Measurements from ENCODE around the gene CRADD. TPM values are rescaled to one million over a fixed set of nuclear protein-coding genes. Genes with fewer than 3 reads are reported as not detected.

The CRADD gene
- total and polyA plus RNA-seq, 2 of the 4 experiments (the other 2 are of a cell fraction) = 11.1 to 14.0 TPM

- dilution Hi-C loops (cut with HindIII; ENCODE audit: low sequenced_read_pairs, unreplicated experiment) (no loop called here), in situ Hi-C loops (cut with MboI; ENCODE audit: low sequenced_read_pairs) (no loop called here), intact Hi-C loops (cut with micrococcal nuclease) (no loop called here)
- ChIA-PET CTCF (no interaction called here), POLR2A (ENCODE audit: unreplicated experiment) (no interaction called here)
- Histone ChIP-seq H3K27me3 (ENCODE audit: control insufficient read depth, insufficient read depth, low read length) (no peaks in the 10 kb centered on the region), H3K4me3 (ENCODE audit: insufficient read depth, low read depth, low read length) (no peak overlapping the region), H2BK20ac (ENCODE audit: low read depth, low read length) (peak overlapping the region; percentile 81; the same call in 1 of the 2 replicates), H3K9me3 (ENCODE audit: control insufficient read depth, insufficient read depth, low read length) (peaks cover 7% of the 10 kb centered on the region; the same call in 1 of the 2 replicates), H2BK5ac (ENCODE audit: low read depth, low read length, poor library complexity, severe bottlenecking) (peak overlapping the region; percentile 2), H4K5ac (ENCODE audit: low read depth, low read length) (peak overlapping the region; percentile 30; the same call in 1 of the 2 replicates), H4K91ac (ENCODE audit: insufficient read depth, low read depth, low read length) (no peak overlapping the region), H2AK5ac (ENCODE audit: low read depth, low read length) (no peak overlapping the region), H3K79me1 (ENCODE audit: low read depth in 1 of 2, low read length in 2 of 2) (no peaks in the 10 kb centered on the region), H3K9me1 (ENCODE audit: insufficient read depth, low read length) (no peaks in the 10 kb centered on the region), H4K8ac (ENCODE audit: low read depth in 2 of 2, low read length in 2 of 2) (no peak overlapping the region; a peak in 1 of 4 replicates), H3K36me3 (ENCODE audit: control insufficient read depth, insufficient read depth, low read length) (no peaks in the 10 kb centered on the region), H2AK9ac (replicated peaks; ENCODE audit: low read depth, low read length, poor library complexity) (no peak overlapping the region), H4K20me1 (ENCODE audit: insufficient read depth, low read length) (no peaks in the 10 kb centered on the region), H3K4me2 (ENCODE audit: low read depth, low read length) (no peak overlapping the region), H3K18ac (ENCODE audit: low read depth, low read length) (peak overlapping the region; percentile 72; the same call in 1 of the 2 replicates), H2AFZ (replicated peaks; ENCODE audit: low read length, poor library complexity) (no peak overlapping the region), H3K23ac (ENCODE audit: low read depth, low read length) (no peak overlapping the region), H3K56ac (ENCODE audit: extremely low read depth, insufficient read depth, low read length) (no peak overlapping the region), H2BK15ac (ENCODE audit: low read depth, low read length) (no peak overlapping the region; the same call in 2 of the 3 replicates), H3K14ac (replicated peaks; ENCODE audit: low read depth, low read length) (no peak overlapping the region; the same call in 1 of the 2 replicates), H2BK120ac (ENCODE audit: low read depth, low read length) (no peak overlapping the region), H3K4ac (ENCODE audit: low read depth, low read length) (peak overlapping the region; percentile 13; the same call in 1 of the 2 replicates), H3K27ac (ENCODE audit: insufficient read depth, low read length) (no peak overlapping the region), H3K4me1 (ENCODE audit: control insufficient read depth, insufficient read depth, low read length) (peaks cover 2% of the 10 kb centered on the region; the same call in 1 of the 2 replicates), H3K9ac (ENCODE audit: low read depth, low read length) (no peak overlapping the region)
- DNase-seq (peak; percentile 64), ATAC-seq (ENCODE audit: low read depth) (peak; percentile 37)
- BruUV-seq (replicated peaks) = no TSS peak
- TF ChIP-seq BHLHE40 (IDR thresholded peaks at IDR 0.05; ENCODE audit: low read depth, low read length) = no peak
- no peak for TF ChIP-seq RCOR1 (IDR thresholded peaks at IDR 0.05; ENCODE audit: insufficient replicate concordance, low read length)
- TF ChIP-seq FOS (IDR thresholded peaks at IDR 0.05; ENCODE audit: low read depth, low read length) = no peak
- no peak for TF ChIP-seq CHD1 (IDR thresholded peaks at IDR 0.05; ENCODE audit: low read depth, low read length)
- TF ChIP-seq ELK1 (IDR thresholded peaks at IDR 0.05; ENCODE audit: borderline replicate concordance, low read depth, low read length) = no peak
- TF ChIP-seq RAD21 (IDR thresholded peaks at IDR 0.05; ENCODE audit: low read length) = no peak
- no peak for TF ChIP-seq CEBPB (IDR thresholded peaks at IDR 0.05; ENCODE audit: low read depth, low read length)
- no CpG with 5 or more reads among the region's 3 CpGs for WGBS, 2 experiments (ENCODE audit: extremely low coverage in 2 of 2, insufficient read length in 1 of 2)
Measured at GRCh38 chr12:93634416-93634815, 42.8 kb upstream of the CRADD start.

Data from IMR-90 (cell line).